Measurements from ENCODE around the gene THSD7A.

- TF ChIP-seq EZH2 (IDR thresholded peaks at IDR 0.05) (no peak), POLR2AphosphoS5 (IDR thresholded peaks at IDR 0.05; ENCODE audit: borderline replicate concordance, low read depth, low read length) (no peak), FOXP2 (optimal IDR thresholded peaks at IDR 0.05; ENCODE audit: control extremely low read depth, extremely low read length, insufficient read depth) (no peak)
Measured at GRCh38 chr7:11576310-11576709, 255.7 kb downstream of the THSD7A start.

Data from SK-N-MC (cell line).